Stimulated activated CD8-positive, alpha-beta memory T cell treated with anti-CD3 and anti-CD28 coated beads, Interleukin-15, amount 100 ng/mL, for 4 hours (primary cell): ENCODE measurements around the gene SLC4A8.
"Not testable (repeated sequence)": the region's sequence is repeated elsewhere in the genome, so short reads cannot be mapped to it uniquely, and the experiment has no call there.

Source experiments
- DNase-seq, 2 donors: peaks; one replicate each; pipeline ENCODE4 v3.0.0-alpha.2; 2020; ENCODE audit warnings: low read depth in 2 of 2

Gene SLC4A8

GRCh38 chr12:51480978-51481377 is 56.3 kb downstream of the SLC4A8 start:
- DNase-seq = no peak

- DNase-seq = peak in 1 of 2 donors; percentile 8
These were observed 58.5 kb downstream of the SLC4A8 start for GRCh38 chr12:51482929-51483697.

- no peak for DNase-seq
These were observed 59.5 kb downstream of the SLC4A8 start for GRCh38 chr12:51484119-51484518.

GRCh38 chr12:51488281-51488680 is 63.6 kb downstream of the SLC4A8 start:
- DNase-seq = no peak

GRCh38 chr12:51493281-51493680 is 68.7 kb downstream of the SLC4A8 start:
- DNase-seq = no peak

GRCh38 chr12:51496895-51497294 is 72.3 kb downstream of the SLC4A8 start:
- DNase-seq = no peak

GRCh38 chr12:51504851-51505250 is 80.2 kb downstream of the SLC4A8 start:
- DNase-seq = no peak

- no peak for DNase-seq
These were observed 80.9 kb downstream of the SLC4A8 start for GRCh38 chr12:51505360-51506105.

- no peak for DNase-seq
These were observed 82.5 kb downstream of the SLC4A8 start for GRCh38 chr12:51507178-51507577.

GRCh38 chr12:51508285-51508684 is 83.7 kb downstream of the SLC4A8 start:
- no peak for DNase-seq

- no peak for DNase-seq
These were observed 87.1 kb downstream of the SLC4A8 start for GRCh38 chr12:51511546-51512260.

GRCh38 chr12:51512438-51512837 is 87.8 kb downstream of the SLC4A8 start:
- no peak for DNase-seq

- not testable (repeated sequence) for DNase-seq
These were observed 90.4 kb downstream of the SLC4A8 start for GRCh38 chr12:51515037-51515436.

- no peak for DNase-seq
These were observed 92.7 kb downstream of the SLC4A8 start for GRCh38 chr12:51517316-51517715.

GRCh38 chr12:51517800-51518199 is 93.2 kb downstream of the SLC4A8 start:
- DNase-seq = no peak

- DNase-seq = no peak
These were observed 95.1 kb downstream of the SLC4A8 start for GRCh38 chr12:51519755-51520154.

- no peak for DNase-seq
These were observed 96.1 kb downstream of the SLC4A8 start for GRCh38 chr12:51520576-51521325.

GRCh38 chr12:51521554-51522276 is 97.1 kb downstream of the SLC4A8 start:
- DNase-seq = no peak

GRCh38 chr12:51522696-51523095 is 98.1 kb downstream of the SLC4A8 start:
- no peak for DNase-seq

- no peak for DNase-seq
These were observed 99.8 kb downstream of the SLC4A8 start for GRCh38 chr12:51524386-51524901.

GRCh38 chr12:51525518-51525917 is 100.9 kb downstream of the SLC4A8 start:
- DNase-seq = no peak
